GM06990 (cell line): ENCODE results near the gene BEST3.

ENCODE experiments used
- DNase-seq: peaks from one replicate; pipeline ENCODE4 v3.0.0-alpha.2; 2011; ENCODE audit not compliant: insufficient read length; ENCODE audit errors: extremely low read depth
- H3K27me3 ChIP-seq: replicated peaks from 2 replicates; pipeline ENCODE4 v1.6.0; 2011; ENCODE audit warnings: low read length; ENCODE audit not compliant: control insufficient read depth, insufficient read depth
- H3K36me3 ChIP-seq: 2 replicates; pipeline ENCODE4 v1.5.1; 2011; ENCODE audit warnings: low read length; ENCODE audit not compliant: control insufficient read depth, insufficient read depth
- H3K4me3 ChIP-seq: replicated peaks from 2 replicates; pipeline ENCODE4 v1.5.1; 2011; ENCODE audit warnings: low read depth, mild to moderate bottlenecking, control low read depth, low read length
- TF ChIP-seq, protein P1 (sequence below): IDR thresholded peaks from 2 replicates; pipeline ENCODE4 v1.5.1; 2011; ENCODE audit warnings: low read length, control low read depth, mild to moderate bottlenecking, inconsistent platforms; ENCODE audit not compliant: insufficient read depth, poor library complexity, severe bottlenecking

The BEST3 gene

GRCh38 chr12:69708649-69709048 is 9.5 kb upstream of the BEST3 start:
- no peak overlapping the region for H3K4me3 ChIP-seq
- no peaks in the 10 kb centered on the region for H3K36me3 ChIP-seq
- DNase-seq = no peak
- H3K27me3 ChIP-seq = no peaks in the 10 kb centered on the region
- TF ChIP-seq, protein P1, sequence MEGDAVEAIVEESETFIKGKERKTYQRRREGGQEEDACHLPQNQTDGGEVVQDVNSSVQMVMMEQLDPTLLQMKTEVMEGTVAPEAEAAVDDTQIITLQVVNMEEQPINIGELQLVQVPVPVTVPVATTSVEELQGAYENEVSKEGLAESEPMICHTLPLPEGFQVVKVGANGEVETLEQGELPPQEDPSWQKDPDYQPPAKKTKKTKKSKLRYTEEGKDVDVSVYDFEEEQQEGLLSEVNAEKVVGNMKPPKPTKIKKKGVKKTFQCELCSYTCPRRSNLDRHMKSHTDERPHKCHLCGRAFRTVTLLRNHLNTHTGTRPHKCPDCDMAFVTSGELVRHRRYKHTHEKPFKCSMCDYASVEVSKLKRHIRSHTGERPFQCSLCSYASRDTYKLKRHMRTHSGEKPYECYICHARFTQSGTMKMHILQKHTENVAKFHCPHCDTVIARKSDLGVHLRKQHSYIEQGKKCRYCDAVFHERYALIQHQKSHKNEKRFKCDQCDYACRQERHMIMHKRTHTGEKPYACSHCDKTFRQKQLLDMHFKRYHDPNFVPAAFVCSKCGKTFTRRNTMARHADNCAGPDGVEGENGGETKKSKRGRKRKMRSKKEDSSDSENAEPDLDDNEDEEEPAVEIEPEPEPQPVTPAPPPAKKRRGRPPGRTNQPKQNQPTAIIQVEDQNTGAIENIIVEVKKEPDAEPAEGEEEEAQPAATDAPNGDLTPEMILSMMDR = no peak

DNA sequence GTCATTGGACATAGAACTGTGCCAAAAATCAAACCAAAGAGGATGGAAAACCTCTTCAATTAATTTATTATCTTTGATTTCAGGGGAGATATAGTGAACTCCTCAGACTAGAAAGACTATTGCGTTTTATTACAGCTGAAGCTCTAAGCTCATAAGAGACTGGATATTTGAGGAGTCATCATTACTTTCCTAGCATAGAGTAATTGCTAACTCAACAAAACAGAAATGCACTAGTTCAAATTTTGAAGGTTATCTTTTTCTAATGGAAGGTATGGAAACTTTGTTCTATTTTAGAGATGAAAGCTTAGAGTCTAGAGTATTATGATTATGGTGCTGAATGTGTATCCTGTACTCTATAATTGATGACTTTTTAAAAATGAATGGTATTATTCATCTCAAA is 5.3 kb upstream of the BEST3 start:
- Histone ChIP-seq H3K36me3 (no peaks in the 10 kb centered on the region), H3K4me3 (no peak overlapping the region), H3K27me3 (no peaks in the 10 kb centered on the region)
- TF ChIP-seq, protein P1 = no peak
- no peak for DNase-seq

GRCh38 chr12:69703146-69703642 is 4.1 kb upstream of the BEST3 start:
- TF ChIP-seq, protein P1 = no peak
- Histone ChIP-seq H3K36me3 (no peaks in the 10 kb centered on the region), H3K4me3 (no peak overlapping the region), H3K27me3 (no peaks in the 10 kb centered on the region)
- no peak for DNase-seq

- TF ChIP-seq, protein P1 = no peak
- H3K4me3 ChIP-seq = no peak overlapping the region
Observed at GRCh38 chr12:69701826-69702225, 2.7 kb upstream of the BEST3 start.

GRCh38 chr12:69698054-69698453 is 1.0 kb downstream of the BEST3 start:
- Histone ChIP-seq H3K27me3 (no peaks in the 10 kb centered on the region), H3K4me3 (no peak overlapping the region), H3K36me3 (no peaks in the 10 kb centered on the region)
- DNase-seq = no peak
- TF ChIP-seq, protein P1 = no peak

More at GRCh38 chr12:69701826-69702225, 2.7 kb upstream of the BEST3 start:
- no peak for DNase-seq
- H3K36me3 ChIP-seq = no peaks in the 10 kb centered on the region
- no peaks in the 10 kb centered on the region for H3K27me3 ChIP-seq

DNA sequence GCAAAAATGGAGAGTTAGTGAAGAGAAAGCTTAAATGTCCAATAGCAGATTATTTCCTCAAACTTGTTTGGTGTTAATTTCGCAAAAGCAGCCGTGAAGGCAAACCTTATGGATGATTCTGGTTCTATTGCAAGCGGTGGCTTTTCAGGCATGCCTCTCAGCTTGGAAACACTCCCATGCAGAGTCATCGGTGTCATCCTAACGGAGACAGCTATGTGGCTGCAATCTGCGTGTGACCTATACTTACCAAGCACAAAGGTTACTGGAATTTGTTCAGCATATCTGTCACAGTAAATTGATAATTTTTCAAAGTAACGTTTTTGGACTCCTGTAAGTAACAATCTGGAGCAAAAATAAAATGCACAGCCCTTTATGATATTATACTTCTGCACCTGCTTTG is 5.0 kb downstream of the BEST3 start:
- H3K4me3 ChIP-seq = no peak overlapping the region
- H3K27me3 ChIP-seq = no peaks in the 10 kb centered on the region
- TF ChIP-seq, protein P1 = no peak
- no peak for DNase-seq
- no peaks in the 10 kb centered on the region for H3K36me3 ChIP-seq
